ENCODE results near the gene ADAT2.

ADAT2 gene

DNA sequence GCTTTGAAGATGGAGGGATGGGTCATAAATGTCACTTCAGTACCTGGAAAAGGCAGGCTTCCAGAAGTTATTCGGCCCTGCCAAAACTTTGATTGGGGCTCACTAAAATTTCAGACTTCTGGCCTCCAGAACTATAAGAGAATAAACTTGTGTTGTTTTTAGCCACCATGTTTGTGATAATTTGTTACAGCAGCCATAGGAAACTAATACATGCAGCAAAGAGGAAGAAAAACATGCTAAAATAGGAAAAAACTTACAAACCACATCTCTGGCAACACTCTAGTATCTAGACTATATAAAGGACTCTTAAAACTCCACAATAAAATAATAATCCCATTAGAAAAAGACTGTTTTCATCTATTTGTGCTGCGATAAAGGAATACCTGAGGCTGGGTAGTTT is 9.5 kb downstream of the ADAT2 start:
- DNase-seq, result no peak

DNA sequence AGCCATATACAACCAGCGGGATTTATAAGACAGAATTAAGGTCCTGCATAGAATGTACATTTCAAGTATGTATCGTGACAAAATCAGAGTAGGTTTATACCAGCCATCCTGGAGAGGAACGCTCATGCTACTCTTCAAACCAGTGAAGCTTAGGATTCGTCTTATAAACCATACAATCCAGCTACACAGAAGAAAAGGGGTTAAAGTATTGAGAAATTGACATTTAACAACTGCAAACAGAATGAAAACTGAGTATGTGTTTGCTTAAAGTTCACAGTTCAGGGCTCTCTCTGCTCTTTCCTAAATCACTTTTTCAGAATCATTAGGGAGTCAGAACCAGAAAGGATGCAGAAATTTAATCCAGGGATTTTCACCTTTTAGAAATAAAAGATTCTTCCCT is 17.9 kb downstream of the ADAT2 start:
- no peak for DNase-seq

DNA sequence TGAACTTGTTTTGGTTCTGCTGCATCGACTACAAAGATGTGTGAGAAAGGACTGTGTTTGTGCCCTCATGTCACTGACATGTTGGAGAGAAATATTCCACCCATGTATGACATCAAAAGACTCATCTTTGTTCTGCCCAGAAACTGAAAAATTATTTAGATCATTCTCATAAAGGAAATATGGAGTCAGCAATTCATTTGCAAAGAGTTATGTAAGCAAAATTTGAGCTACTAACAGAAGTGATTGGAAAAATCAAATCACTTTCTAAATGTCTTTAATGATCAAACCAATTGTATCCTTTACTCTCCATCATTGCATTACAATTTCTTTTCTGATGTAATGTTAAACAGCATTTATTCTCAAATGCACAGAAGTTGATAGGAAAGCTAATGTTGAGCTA is 19.3 kb downstream of the ADAT2 start:
- no peak for DNase-seq

DNA sequence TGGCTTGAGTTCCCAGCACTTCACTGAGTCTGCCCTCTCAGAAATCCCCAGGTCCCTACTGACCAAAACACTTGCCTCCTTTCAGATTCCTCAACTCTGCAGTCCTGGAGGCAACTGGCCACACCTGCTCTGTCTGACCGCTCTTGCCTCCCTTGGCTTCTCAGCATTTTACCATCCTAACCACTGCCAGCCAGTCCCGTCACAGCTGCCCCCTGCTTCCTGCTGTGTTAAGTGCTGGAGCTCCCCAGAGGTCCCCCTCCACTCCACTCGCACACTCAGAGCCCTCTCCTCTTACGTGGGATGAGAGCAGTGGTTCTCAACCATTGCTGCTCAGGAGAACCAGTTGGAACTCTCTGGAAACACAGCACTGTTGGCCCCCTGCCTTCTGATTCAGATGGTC is 20.5 kb downstream of the ADAT2 start:
- no peak for DNase-seq

DNA sequence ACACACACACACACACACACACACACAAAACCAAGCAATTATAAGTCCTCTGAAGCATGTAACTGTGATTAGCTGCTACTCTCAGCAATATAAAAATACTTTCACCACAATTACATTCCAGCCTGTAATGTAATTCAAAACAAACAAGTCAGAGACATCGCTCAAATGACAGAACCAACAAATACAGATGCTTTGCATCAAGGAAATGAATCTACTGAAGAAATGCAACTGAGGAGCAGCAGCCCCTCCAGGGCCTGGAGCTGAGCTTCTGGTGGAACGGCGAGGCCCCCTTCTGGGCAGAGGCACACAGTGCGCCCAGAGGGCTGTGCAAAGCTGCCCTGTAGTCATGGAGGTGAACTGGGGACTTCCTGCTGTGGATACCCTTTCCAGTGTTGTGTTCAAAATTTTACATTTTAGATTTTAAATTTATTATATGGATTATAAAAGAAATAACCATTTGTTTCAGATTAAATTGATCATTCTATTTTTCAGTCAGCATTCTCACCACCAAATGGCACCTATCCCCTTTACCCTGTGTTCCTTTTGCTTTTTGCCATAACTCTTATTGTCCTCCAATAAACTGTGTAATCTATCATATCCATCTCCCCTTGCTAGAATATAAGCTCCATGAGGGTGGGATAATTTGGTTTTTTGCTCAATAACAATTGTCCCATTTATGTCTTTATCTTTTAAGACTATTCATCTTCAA is 23.2 kb downstream of the ADAT2 start:
- peak; percentile 81 for DNase-seq

DNA sequence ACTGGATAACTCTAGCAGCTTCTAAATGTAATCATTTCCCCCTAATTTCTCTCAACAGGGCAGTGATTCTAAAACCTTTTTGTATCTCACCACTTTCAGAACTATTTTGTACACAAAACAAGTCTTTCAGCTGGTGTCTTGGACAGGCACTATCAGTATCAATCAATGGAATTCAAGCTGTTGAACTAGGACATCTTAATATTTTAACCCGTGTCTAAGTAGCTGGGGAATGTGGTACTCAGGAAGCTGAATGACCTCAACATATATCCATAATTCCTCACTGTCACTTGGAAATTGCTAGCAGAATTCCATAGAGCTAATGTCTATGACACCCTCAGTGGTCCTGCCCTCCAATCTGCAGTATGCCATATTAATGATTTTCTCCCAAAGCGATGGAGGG is 24.5 kb downstream of the ADAT2 start:
- DNase-seq, result peak; percentile 40

DNA sequence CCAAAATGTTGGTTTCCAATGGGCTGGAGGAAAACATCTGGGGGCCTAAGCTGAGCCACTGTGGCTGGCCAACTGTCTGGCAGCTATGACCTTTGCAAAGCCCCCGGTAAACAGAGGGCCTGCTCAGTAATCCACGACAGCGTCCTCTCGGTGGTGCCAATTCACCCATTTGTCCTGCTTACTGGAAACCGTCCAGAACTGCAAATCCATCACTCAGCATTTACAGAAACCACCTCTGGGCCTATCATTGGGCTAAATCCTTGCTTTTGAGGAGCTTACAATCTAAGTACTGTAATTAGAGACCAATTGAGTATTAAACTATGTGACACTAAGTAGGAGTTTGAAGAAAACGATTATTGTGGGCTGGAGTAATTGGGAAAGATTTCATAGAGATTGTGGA is 31.0 kb downstream of the ADAT2 start:
- DNase-seq, result no peak

DNA sequence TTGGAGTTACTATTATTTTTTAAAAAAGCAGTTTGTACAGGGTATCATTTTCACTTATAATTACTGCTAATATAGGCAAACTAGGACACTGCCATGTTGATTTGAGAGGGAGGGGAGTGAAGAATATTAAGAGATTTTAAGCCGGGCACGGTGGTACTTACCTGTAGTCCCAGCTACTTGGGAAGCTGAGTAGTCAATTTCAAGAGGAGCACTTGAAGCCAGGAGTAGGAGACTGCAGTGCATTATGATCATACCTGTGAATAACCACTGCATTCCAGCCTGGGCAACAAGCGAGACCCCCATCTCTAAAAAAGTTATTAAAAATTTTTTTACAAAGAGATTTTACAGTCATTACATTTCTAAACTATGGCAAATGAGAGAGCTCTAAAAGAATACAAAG is 35.7 kb downstream of the ADAT2 start:
- DNase-seq, result no peak

DNA sequence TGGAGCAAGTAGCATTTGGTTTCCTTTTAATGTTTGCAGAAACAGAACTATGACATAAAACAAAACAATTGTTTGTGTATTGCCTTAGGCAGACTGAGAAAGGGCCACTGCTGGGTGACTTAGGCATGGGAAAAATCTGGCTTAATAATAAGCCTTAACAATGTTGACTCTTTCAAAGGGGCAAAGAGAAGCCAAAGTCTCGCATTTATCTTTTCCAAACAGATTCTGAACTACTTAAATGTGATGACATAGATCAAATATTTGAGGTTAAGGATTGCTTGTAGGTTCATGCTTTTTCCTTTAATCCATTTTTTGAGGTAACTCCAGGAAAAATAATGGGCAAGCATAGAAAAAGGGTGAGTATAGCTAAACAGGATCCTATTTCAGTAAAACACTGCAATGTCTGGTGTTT is 39.6 kb downstream of the ADAT2 start:
- DNase-seq, result peak; percentile 72

DNA sequence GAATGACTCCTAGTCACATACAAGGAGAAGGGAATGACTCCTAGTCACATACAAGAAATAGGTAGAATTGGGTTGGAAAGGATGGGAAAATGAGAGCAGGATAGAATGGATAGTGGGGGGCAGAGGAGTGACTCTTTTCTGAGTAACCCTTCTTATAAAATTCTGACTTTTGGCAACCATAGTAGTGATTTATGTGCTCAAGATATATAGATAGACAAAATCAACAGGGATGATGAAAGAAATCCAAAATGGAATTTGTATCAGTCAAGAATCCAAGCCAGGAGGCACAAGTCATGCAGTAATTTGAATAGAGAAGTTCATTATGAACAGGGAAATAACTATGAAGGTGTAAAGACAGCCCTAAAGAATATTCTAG is 41.7 kb downstream of the ADAT2 start:
- no peak for DNase-seq

DNA sequence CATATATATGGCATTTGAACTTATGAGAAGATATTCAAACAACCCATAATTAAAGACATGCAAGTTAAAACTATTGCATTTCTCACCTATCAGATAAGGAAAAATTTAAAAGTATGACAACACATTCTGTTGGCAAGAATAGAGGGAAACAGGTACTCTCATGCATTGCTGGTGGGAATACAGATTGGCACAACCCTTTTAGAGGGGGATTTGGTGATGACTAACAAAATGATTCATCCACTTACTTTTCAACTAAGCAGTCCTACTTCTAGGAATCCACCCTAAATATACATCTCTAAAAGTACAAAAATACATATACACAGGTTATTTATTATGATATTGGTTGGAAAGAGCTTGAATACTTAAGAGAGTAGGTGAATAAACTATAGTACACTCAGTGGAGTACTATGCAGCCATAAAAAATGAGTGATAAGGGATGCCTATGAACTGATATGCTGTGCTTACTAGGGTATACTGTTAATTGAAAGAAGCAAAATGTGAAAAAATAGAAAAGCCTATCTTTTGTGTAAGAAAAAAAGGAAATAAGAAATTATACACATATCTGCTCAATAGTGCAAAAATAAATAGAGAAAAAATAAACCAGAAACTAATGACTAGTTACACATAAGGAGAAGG is 42.2 kb downstream of the ADAT2 start:
- DNase-seq, result no peak

DNA sequence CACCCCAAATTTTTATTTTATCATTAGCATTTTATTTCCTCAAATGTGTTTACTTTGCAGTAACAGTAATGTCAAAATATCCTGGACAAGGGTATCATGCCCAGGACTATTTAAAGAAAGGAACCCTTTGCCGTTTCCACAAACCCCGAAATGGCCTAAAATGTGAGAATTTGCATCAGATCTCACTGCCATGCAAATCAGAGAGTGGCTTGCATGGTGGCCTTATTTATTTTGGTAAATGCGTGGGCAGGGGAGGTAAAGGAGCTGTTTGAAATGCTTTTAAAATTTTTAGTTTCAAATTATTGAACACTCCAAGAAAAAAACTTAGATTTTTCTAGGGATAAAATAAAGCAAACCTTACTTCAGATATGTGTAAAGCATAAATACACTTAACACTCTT is 43.8 kb downstream of the ADAT2 start:
- no peak for DNase-seq

DNA sequence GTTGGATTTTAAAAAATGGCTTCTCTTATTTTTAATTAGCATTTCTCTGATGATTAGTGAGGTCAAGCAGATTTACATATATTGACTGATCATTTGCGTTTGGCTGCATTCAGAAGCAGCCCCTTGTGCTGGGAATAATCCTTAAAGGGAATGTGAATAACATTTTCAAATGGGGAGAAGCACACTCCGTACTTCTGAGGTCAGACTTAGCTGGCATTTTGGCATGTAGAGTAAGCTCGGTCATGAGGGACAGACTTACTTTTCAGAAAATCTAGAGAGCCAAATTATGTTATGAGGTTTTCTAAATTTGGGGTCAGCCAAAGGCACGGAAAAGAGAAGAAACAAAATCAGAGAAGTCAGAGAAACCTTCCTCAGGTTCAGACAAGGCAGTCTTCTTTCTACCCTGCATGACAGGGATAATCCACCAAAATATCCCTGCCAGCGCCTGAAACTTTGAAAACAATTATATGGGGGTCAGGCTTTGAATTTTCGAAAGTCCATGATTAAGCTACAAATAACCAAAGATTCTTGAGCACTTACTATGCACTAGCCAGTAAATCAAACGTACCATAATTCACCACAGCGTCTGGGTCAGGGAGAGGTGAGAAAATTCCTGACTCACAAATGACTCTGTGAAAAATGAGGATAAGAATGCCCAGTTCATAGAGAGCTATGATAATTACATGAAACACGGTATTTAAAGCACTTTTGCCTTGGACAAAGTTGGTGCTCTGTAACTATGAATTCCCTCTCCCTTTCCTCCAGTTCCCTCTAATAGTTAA is 44.9 kb downstream of the ADAT2 start:
- DNase-seq, result peak; percentile 47

DNA sequence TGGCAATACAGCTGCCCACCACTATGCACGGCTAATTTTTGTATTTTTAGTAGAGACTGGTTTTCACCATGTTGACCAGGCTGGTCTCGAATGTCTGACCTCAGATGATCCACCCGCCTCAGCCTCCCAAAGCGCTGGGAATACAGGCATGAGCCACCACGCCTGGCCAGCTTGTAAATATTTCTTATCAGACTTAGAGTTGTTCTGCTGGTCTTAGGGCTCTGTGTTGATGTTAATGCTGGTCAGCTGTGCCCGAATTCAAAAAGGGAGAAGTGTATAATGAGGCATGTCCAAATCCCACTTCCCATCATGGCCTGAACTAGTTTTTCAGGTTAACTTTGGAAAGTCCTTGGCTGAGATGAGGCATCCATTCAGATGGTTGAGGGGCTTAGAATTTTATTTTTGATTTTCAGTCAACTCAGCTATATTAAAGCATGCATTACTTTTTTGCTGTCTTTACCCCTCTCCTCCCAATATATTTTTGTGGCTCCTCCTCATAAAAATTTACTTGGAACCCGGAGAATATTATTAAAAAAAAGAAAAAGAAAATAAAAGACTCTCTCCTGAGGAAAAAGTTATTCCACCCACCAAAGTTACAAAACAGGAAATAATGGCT is 47.7 kb downstream of the ADAT2 start:
- DNase-seq, result no peak

DNA sequence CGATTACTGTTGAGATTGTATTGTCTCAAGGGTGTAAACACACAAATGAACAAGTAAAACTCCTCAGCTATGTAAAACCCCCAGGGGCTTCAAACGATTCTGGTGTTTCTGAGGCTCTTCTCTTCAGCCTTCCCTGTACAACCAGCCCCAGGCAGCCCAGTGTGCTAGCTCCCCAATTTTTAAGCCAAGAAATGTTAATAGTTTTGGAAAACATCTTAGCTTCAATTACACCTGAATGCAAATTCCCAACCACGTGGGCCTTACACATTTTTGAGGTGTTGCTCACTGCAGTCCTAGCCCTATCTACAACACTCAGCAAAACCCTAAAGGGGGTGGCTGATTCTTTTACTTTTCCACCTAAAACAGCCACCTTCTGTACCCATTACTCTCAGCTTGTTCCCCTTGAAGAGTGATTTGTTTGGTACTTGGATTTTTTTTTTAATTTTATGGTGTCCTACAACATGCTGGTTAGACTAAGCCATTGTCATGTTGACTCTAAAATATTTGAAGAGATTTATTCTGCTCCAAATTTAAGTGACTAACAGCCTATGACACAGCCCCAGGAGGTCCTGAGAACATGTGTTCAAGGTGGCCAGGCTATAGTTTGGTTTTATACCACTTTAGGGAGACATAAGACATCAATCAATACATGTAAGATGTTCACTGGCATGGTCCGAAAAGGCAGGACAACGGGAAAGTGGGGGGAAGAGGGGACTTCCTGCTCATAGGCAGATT is 48.7 kb downstream of the ADAT2 start:
- no peak for DNase-seq

DNA sequence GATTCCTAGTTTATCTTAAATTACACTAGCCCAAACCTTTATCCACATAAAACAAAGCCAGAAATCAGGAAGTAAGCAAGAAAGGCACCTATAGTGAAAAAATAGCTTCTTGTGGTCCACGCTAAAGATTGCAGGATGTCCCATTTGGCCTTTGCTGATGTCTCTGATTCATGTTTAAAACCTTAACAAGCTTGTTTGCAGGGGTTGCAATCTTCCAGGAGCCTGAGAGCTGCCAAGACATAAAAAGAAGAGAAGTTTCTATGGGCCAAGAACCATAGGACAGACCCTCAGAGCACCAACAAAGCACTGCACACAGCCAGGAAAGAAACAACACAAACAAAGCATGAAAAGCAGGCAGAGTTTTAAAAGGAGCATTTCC is 49.4 kb downstream of the ADAT2 start:
- no peak for DNase-seq

DNA sequence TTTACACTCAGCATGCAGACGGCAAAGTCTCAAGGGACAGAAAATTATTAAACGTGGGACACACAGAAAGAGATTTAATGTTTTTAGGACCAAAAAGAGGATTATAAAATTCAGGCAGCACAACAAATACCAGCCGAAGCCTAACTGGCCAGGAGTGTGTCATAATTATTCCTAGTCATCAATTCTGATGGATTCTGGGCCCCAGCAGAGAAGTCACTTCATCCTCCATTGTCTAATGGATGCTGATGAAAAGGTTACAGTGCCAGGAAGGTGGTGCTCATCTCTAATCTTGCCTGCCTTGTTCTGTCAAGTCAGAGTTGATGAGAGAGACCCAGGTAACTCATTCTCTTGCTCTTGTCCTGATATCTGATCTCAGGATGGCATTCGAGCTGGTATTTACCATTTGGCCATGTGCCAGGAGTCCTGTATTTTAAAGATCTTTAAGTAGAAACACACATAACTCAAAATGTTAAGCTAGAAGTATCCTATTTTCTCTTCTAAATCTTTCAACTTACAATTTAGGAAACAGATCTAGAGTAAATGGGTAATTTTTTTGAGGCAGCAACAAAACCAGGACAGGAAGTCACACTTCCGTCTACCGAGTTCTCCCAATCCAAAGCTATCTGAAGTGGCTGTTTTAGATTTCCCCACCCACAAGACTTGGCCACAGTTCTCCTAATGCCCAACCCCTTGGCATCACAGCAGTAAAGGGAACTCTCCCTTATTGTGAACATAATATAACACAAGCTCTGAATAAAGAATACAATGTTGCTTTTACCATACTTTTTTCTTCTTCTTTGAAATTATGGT is 50.0 kb downstream of the ADAT2 start:
- DNase-seq, result no peak

DNA sequence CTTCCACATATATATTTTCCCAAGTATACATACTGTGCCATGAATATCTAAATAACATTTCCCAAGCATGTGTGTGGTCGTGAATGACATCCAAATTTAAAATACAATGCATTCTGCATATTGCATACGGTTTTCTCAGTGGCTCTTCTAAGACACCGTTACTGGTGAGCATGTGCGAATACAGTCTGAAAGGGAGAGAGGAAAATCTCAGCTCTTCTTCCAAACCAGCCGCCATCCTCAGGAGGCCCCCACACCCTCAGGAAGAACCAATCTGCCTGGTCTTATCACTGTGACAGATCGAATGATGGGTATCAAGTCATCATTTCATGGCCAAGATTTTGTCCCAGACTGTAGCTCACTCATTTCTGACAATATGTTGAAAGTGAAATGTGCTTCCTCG is 50.7 kb downstream of the ADAT2 start:
- no peak for DNase-seq

DNA sequence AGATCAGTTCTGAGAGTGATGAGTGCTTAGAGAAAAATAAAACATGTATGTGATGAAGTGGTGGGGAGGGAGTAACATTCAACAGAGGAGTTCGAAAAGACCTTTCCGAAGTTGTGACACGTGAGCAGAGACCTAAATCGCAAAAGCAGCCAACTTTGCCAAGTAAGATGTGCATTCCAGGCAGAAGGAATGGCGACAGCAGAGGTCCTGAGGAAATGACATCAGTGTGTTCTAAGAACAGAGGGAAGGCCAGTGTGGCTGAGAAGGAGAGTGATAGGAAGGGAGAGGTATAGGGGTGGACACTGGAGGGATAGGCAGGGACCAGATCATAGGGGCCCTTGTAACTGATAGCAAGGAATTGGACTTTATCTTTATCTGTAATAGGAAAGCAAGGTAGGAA is 51.3 kb downstream of the ADAT2 start:
- no peak for DNase-seq

DNA sequence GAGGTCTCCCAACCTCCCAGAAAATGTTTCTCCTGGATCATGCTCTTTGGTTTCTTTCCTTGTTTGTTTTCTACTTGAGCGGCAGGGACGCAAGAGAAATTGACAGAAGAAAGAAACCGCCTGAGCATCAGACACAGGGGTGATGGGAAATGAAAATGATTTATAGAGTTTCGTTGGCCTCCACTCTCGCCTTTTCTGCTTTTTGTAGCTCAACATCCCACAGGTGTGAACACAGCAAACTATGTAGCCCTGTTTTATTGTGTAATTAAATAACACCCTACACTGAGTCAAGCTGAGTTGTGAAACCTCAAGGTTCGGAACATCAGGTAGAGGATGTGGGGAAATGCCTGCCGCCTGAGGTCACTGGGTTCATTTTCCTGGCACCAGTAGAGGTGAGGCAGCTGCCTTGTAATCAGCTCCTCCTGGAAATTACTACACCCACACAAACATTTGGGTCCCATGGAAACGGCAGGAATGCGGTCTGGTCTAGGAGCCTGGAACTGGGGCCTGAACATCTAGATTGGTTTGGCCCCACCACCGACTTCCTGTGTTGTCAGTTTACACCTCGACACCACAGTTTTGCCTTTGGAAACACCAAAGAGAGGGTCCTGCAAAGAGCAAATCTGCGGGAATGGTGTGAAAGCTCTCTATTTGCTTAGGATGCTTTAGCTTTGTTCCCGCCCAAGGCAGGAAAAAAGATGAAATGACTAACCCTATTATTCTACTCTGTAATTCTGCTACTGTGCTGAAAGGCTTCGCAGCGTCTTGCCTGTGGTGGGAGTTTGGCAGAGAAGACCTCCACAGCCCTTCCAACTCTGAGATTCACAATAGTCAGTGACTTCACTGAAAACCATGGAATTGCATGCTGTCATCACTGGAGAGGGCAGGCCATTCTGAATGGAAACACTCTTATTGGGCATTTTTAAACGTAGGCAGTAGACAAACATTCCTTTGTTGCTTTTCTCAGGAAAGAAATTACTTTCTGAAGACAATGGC is 53.0 kb downstream of the ADAT2 start:
- peak; percentile 30 for DNase-seq
